NCI-H2227 treated with DMSO at 0.1 percent for 48 hours (cell line): ENCODE results near the gene TEKT4.
"Not testable (repeated sequence)": the region's sequence is repeated elsewhere in the genome, so short reads cannot be mapped to it uniquely, and the experiment has no call there.

Source experiments
- DNase-seq: peaks from one replicate; lab custom pipeline; 2025; lab: John Stamatoyannopoulos, UW

TEKT4 gene, protein sequence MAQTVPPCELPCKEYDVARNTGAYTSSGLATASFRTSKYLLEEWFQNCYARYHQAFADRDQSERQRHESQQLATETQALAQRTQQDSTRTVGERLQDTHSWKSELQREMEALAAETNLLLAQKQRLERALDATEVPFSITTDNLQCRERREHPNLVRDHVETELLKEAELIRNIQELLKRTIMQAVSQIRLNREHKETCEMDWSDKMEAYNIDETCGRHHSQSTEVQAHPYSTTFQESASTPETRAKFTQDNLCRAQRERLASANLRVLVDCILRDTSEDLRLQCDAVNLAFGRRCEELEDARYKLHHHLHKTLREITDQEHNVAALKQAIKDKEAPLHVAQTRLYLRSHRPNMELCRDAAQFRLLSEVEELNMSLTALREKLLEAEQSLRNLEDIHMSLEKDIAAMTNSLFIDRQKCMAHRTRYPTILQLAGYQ

DNA sequence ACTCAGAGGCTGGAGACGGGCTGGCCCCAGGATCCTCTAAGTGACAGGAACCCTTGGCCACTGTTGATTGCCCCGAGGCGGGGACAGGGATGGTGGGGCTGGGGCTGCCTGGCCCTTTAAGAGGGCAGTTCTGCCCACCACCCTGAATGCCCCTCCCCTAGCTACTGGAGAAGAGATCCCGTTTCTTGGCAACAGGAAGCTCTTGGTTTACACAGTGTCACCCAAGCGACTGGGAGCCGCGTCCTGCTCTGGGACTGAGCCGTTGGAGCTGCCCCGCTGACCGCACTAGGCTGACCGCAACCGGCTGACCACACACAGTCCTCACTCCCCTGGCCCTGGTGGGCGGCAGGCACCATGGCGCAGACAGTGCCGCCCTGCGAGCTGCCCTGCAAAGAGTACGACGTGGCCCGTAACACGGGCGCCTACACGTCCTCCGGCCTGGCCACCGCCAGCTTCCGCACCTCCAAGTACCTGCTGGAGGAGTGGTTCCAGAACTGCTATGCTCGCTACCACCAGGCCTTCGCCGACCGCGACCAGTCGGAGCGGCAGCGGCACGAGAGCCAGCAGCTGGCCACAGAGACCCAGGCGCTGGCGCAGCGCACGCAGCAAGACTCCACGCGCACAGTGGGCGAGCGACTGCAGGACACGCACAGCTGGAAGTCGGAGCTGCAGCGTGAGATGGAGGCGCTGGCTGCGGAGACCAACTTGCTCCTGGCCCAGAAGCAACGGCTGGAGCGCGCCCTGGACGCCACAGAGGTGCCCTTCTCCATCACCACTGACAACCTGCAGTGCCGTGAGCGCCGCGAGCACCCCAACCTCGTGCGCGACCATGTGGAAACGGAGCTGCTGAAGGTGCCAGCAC lies at the start of gene TEKT4:
TEKT4 (plus strand) TSS at position 205 of the 862 bp plus-strand sequence; CDS start at position 355, 150 bp downstream.
- DNase-seq: no peak

DNA sequence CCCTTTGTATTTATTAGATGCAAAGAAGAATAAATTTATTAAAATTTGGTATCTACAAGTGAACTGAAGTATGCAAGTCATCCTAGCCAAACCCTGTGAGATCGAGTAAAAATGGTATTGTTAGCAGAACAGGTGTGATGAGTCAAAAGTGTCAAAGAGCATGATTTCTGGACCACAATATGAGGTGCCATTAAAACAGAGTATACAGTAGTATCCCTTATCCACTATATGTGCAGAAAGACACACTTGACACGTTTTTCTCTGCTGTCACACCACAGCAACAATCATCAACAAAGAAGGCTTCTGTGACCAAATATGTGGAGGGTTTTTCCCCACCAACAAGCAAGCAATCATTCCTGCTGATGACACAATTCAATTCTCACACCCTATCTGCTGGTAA lies 32.0 kb upstream of the TEKT4 start:
- DNase-seq: not testable (repeated sequence)

DNA sequence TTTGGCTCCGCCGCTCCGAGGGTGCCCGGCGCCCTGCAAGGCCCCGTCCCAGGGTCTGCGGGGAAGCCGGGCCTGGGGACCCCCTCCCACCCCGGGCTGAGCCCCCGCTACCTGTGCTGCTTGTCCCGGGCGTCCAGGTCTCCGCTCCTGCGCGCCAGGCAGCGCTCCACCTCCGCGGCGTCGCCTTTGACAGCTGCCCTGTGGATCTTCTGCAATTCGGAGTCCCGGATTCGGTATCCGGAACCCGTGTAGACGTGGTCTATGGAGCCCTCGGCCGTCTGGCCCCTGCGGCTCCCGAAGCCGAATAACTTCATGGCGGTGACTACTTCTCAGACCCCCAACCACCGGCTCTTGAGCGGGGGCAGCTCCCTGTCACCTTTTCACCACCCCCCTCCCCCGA lies 14.4 kb upstream of the TEKT4 start:
- DNase-seq: not testable (repeated sequence)

DNA sequence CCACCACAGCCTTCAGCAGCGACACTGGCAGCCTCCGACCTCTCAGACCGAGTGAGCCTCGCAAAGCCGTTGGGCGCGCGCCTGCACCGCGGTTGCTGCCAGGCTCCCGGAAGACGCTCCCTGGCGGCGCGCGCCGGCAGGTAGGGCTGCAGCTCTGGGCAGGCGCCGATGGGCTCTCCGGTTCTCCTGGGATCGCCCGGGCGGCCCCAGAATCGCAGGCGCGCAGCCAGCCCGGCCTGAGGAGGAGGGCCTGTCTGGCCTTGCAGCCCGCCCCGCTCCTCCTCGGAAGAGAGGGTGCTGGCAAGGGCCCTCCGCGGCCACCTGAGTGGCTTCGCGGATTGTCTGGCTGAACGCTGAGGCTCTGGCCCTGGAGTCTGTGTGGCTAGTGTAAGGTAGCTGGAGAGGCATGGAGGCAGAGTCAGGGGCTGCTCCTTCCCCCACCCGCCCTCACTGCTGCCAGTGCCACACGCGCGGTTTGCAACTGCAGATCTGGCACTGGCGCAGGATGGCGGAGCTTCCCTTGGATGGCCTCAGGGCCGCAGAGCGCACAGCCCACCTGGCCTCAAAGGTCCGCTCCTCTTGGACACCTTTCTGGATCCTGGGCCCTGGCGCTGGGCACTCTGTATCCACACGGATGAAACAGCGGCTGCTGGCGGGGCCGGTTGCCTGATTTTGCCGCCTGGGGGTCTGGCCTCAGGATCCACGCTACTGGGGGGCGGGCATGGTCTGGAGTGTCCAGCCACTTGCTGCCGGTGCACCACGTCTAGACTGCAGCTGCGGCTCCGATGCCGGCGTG lies 13.7 kb upstream of the TEKT4 start:
- not testable (repeated sequence) for DNase-seq

DNA sequence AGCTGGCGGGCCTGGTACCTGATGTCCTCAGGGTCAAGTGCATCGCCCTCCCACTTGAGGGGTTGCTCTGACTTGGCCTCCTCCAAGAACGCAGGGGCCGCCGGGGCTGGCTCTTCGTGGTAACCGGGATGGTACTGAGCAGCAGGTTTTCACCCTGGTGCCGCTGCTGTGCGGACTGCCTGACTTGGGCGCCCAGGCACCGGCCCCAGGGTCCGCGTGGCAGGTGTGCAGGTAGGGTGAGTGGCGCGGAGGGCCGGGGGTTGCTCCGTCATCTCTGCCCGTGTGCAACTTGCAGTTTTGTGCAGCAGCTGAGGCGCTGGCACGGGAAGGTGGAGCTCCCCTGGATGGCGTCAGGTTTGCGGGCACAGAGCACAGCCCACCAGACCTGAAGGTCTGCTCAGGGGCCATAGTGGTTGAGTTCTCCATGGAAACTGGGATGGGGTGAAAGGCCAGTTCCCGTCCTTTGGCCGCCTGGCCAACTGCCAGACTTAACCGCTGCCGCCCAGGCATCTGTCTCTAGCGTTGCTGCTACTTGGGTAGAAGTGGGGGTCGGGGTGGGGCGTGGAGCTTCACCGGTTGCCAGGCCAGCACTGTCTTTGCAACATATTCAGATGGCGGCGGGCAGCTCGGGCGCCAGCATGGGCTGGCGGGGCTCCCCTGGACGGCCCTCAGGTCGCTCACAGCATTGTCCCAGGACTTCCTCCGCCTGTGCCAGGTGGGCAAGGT lies 12.9 kb upstream of the TEKT4 start:
- not testable (repeated sequence) for DNase-seq

DNA sequence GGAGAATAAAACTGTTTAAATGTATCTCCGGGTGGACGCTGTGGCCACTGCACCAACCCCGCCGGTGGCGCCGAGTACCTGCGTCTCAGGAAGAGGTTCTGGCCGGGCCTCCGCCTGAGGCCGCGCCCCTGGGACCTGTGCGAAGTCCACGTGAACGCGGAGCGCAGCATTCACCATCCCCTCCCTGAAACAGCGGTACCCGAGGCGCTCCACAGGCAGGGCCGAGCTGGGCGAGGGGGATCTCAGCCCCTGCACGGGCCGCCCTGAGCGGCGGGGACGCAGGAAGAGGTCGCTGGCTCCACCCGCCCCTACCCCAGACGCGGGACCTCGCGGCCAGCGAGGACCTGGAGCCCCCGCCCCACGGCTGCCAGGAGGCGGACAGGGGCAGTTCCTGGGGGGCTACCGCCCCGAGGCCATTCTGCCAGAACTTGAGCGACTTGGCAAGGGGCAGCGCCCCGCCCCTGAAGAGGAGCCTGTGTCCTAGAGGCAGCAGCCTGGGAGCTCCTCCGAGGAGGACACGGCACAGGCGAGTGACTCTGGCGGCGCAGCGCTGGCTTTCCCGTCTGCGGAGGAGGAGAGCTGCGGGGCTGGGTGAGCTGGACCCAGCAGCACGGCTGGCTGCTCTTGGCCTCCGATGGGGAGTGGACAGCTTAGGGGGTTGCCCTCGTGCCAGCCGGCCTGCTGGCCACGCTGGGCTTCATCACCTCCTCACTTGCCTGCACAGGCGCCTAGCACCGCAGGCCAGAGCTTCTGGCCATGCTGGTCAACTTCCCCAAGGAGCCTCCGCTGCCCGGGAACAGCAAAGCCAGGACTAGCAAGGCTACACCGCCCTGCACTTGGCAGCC lies 9.7 kb upstream of the TEKT4 start:
- no peak for DNase-seq

DNA sequence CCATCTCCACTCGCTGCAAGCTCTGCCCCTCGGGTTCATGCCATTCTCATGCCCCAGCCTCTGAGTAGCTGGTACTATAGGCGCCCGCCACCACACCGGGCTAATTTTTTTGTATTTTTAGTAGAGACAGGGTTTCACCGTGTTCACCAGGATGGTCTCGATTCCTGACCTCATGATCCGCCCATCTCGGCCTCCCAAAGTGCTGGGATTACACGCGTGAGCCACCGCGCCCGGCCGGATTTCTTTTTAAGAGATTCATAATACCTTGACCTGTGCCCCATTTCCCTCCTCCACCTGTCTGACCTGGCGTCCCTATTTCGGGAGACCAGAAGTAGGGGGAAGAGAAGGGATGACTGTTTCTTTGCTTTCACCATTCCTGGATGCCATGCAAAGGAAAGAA lies 8.3 kb upstream of the TEKT4 start:
- DNase-seq: not testable (repeated sequence)

DNA sequence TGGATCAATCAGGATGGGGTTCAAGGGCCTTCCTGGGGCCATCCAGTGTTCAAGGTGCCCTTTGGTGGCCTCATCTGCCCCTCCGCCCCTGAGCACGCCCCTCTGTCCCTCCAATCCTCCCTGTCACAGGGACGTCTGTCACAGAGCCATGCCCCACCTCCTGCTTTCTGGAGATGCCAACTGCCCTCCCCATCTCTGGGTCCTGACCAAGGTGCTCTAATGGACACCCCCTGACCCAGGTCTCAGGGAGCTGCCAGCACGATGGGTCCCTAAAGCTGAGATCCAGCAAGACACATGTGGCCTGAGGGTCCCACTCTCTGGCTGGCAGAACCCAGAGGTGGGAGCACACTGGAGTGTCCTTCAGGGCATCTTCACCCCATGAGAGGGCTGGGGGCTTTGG lies 2.1 kb upstream of the TEKT4 start:
- DNase-seq: no peak

DNA sequence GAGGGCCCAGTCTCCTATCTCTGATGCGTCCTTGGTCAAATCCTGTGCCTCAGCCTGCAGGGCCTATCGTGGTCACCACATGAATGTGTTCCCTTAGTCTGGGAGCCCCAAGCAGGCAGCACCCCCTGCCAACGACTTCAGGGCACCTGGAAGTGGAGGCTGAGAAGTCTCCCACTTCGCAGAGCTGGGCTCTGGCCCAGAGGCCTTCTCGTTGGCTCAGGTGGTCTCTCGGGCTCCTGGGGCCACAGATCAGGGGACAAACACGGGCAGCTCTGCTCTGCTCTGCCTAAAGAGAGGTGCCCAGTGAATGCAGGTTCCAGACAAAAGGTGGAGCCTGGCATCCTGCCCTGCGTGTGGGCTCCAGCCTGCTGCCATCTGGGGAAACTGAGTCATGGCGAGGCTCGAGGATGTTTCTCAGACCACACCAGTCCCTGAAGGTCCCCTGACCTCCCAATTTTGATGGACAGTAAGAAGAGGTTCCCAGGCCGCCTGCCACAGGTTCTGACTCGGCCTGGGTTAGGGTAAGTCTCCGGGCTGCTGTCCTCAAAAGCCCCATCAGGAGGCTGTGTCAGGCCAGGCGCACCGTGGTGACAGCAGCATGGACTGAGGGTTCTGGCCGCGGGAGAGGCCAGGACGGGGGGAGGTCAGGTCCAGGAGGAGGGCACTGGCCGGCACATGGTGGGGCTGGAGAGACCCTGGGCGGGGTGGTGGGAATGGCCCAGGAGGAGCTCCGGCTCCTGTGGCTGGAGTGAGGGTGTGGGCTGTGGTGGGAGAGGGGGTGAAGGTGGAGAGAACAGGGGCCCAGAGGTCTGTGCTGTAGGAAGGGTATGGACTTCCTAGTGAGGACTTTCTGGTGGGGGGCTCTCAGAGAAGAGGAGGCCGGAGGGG lies 1.4 kb upstream of the TEKT4 start:
- no peak for DNase-seq

DNA sequence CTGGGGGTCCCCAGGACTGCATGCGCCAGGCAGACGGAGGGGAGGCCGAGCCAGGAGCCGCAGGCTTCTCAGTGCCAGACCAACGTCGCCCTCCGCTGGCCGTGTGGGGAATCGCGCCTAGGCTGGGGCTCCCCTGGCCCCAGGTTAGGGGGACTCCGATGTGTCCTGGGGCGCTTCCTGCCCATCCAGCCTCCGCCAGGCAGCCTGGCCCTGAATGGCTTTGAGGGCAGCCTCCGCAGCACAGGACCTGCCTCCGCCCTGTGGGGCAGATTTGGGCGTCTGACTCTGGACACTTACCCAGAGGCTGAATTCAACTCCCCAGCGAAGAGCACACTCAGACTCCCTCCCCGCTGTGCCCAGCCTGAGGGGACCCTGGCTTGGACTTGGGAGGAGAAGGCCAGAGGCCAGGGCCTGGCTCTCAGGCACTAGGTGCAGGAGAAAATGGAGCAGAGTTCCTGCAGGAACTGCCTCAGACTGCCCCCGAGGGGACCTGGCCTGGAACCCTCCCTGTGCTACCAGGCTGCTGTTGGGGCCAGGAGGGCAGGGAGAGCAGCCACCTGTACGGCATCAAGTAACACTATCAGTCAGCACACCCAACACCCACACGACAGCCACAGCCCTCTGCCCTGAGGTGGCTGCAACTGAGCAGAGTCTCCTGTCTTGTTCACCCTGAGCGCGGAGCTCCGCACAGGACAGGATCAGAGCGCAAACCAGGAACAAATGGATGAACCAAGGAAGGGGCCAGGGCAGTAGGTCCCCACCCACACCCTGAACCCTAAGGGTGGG lies 597 bp upstream of the TEKT4 start:
- no peak for DNase-seq

DNA sequence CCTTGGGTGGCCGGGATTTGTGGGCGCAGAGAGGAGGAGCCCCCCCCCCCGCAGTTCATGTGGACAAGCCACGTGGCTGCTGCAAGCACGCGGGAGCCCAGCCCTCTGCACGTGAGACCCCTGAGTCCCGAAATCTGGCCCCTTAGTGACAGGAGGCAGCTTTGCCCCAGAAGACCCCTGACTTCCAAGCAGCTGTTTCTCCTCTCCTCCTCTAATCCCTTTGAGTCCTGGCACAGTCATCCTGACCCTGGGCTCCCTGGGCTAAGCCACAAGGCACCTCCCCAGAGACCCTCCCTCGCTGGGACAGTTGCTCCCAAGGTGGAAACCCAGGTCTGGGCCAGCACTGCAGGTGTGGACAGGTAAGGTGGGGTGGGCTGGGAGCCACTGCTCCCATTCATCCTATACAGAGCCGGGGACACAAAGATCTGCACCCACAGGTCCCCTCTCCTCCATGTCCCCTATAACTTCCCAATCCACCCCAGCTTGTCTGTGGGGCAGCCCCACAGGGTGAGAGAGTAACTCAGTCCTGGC lies 923 bp downstream of the TEKT4 start:
- no peak for DNase-seq

DNA sequence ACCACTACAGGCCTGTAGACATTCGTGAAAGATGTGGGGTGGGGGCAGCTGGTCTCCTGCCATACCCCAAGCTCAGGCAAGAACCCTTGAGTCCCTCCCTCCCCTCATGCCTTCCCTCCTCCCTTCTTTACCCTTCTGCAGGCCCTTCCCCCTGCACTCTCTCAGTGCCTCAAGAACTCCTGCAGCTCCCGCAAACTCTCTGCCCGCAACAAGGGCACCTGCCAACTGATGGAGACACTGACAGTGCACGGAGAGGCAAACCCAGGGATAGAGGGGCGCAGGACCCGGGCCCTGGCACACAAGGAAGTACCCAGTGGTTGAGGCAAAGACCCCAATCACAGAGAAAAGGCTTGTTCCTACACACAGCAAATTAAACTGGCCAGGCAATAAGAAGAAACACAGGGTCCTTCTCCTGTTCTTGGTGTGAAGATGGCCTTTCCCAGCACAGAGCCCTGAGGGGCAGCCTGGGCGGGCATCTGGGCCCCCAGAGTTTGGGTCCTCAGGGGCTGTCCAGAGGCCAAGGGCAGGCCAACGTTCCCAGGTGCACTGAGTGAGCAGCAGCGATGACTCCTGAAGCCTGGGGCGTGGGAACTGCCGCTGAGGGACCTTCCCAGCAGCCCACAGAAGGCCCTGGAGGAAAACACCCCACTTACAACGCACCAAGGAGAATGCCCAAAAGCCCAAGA lies 1.6 kb downstream of the TEKT4 start:
- no peak for DNase-seq

DNA sequence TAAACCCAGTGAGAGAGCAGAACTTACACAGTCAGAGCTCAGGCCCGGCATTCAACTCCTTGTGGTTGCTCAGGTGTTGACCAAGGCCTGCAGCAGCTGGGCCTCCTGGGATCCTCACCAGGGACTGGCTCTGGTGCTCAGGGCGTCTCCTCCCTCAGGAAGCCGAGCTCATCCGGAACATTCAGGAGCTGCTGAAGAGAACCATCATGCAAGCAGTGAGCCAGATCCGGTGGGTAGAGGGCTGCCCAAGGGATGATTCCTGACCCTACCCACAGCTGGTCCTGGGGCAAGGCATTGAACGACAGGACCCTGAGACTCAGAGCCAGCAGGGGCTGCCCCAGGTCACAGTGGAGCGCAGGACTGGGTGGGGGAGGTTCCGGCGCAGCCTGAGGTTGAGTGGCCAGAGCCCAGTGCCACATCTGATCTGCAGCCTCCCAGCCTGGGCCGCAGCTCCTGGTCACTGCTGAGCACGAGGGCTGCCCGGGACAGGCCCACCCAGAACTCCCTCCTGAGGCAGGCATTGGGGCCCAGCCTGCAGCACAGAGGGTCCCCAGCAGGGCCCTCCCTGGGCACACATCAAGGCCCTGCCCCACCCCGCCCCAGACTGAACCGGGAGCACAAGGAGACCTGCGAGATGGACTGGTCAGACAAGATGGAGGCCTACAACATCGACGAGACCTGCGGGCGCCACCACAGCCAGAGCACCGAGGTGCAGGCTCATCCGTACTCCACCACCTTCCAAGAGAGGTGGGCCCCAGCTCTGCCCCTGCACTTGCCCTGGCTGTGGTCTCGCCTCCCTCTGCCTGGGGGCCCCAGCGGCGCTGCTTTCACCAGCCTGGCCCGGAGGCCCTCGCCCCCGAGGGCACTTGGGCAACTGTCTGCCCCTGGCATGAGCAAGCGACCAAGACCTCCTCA lies 2.4 kb downstream of the TEKT4 start:
- DNase-seq: no peak

DNA sequence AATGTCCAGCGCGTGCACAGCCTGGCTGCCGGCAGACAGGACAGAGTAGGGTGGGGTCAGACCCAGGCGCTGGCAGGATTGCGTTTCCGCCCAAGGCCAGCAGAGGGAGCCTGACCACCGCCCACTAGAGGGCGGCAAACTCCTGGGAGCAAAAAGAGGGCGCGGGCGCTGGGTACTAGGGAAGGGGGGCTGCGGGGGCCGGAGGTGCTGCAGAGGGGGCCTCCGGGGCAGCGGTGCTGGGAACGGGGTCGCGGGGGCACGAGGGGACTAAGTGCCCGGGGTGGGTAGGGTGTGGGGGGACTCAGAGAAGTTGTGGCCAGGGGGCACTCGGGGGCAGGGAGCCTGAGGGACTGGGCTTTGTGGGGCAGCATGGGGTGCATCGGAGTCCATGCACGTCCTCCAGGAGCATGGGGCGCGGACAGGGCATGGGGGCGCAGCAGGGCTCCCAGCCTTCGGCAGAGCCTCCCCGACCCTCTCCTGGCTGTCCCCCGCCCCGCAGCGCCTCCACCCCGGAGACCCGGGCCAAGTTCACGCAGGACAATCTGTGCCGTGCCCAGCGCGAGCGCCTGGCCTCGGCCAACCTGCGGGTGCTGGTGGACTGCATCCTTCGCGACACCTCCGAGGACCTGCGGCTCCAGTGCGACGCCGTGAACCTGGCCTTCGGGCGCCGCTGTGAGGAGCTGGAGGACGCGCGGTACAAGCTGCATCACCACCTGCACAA lies 3.2 kb downstream of the TEKT4 start:
- no peak for DNase-seq

DNA sequence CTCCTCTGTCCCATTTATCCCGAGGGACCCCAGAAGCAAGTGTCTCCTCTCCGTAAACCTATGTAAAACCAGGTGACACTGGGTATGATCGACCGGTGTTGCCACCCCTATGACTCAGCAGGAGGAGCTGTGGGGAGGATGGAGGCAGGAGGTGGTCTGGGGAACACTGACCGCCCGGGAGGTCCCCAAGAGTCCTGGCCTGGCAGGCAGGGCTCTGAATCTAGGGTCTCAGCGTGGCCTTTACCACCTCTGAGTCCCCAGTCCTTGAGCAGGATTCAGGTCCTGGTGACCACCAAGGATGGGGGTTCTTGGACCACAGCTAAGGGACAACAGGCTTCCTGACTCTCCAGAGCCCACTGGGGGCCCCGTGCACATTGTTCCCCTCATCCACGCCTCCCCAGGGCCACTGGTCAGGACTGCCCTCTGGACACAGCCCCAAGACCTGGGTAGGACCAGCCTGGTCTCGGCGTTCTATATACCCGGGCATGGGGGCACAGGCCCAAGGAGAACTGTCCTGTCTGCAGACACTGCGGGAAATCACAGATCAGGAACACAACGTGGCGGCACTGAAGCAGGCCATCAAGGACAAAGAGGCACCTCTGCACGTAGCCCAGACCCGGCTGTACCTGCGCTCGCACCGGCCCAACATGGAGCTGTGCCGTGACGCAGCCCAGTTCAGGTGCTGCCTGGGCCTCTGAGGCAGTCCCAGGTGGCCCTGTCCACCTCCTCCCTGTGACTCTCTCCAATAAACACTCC lies 4.0 kb downstream of the TEKT4 start:
- DNase-seq: no peak
